ENCODE data around the gene BST2. TPM values are rescaled to one million over a fixed set of nuclear protein-coding genes. Genes with fewer than 3 reads are reported as not detected.

BST2 gene
- total RNA-seq, 4 donors from 2014 or later, result 14.1 to 83.0 (median 24.7) TPM

DNA sequence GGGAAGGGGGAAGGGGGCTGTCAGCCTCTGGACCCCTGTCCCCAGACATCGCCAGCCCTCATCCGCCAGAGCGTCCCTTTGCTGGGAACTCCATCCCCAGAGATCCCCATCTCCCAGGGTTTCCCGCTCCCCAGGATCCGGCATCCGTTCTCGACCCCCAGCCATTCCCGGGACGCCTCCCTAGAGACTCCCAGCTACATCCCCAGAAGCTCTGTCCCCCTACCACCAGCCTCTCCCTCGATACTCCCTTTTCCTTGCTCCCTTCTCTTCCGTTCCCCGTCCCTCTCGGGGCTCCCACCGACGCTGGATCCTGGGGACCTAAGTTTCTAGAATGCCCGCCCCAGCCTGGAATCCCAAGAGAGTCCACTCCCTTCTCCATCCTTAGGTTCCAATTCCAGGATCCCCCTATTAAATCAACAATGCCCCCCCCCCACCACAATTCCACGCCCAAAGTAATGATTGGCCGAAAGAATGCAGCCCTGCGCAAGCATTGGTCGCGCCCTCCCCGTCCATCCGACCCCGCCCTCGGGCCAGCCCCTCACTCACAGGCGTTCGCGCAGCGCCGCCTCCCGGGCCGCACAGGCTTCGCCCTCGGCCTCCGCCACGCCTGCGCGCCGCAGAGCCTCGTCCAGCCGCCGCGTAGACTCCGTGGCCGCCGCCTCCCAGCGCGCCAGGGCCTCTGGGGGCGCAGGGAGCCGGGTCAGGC, 14.6 kb downstream of the BST2 start:
- Histone ChIP-seq H3K36me3 (no peaks in the 10 kb centered on the region), H3K9me3 (no peaks in the 10 kb centered on the region), H3K4me1 (peaks cover 0 to 12% of the 10 kb centered on the region in 2 donors), H3K4me3 (replicated peaks in 1 of 3) (peak overlapping the region in 1 of 3 donors; percentile 32), H3K27ac (no peak overlapping the region), H3K27me3 (peaks cover 3% of the 10 kb centered on the region)
- peak; percentile 73 to 81 for DNase-seq
- 1 to 3% methylated on average over 37 to 46 of the region's 50 CpGs for WGBS, 2 donors
- TF ChIP-seq POLR2A (IDR thresholded peaks at IDR 0.05), result no peak
- TF ChIP-seq, protein P1, sequence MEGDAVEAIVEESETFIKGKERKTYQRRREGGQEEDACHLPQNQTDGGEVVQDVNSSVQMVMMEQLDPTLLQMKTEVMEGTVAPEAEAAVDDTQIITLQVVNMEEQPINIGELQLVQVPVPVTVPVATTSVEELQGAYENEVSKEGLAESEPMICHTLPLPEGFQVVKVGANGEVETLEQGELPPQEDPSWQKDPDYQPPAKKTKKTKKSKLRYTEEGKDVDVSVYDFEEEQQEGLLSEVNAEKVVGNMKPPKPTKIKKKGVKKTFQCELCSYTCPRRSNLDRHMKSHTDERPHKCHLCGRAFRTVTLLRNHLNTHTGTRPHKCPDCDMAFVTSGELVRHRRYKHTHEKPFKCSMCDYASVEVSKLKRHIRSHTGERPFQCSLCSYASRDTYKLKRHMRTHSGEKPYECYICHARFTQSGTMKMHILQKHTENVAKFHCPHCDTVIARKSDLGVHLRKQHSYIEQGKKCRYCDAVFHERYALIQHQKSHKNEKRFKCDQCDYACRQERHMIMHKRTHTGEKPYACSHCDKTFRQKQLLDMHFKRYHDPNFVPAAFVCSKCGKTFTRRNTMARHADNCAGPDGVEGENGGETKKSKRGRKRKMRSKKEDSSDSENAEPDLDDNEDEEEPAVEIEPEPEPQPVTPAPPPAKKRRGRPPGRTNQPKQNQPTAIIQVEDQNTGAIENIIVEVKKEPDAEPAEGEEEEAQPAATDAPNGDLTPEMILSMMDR (IDR thresholded peaks at IDR 0.05), result peak in 4 of 6 experiments; percentile 19 to 69 (median 64)
- intact Hi-C loops (cut with DNase I), result loop anchor here (10.0 kb wide), 1 partner anchor 74 kb away; the partner anchor contains the start of gene NXNL1

DNA sequence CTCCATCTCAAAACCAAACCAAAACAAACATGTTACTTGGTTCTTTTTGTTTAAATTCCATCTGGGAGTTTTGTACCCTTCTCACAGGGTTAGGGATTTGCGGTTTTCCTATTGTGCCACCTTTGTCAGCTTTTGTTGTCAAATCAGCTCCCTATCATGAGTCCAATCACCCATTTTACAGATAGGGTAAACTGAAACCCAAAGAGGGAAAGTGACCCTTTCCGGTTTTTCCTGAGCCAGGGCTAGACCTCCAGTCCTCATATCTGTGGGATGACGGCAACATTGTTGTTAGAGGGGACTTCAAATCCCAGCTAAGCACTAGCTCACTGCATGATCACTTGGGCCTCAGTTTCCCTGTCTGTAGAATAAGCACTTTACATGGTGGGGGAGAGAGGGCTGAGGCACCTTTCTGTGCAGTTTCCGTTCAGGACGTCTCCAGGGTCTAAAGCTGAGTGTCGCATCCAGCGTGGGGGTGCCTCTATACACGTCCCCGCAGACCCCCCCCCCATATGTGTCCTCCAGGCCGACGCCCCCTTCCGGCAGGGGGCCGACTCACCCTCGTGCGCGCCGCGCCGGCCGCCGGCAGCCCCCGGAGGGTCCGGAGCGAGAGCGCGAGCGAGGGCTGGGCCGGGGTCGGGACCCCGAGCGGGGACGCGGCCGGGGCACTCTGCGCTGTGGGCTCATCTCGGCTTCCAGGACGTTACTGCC, 15.3 kb downstream of the BST2 start:
- DNase-seq, result no peak
- peaks cover 0 to 12% of the 10 kb centered on the region in 2 donors for H3K4me1 ChIP-seq
- H3K27ac ChIP-seq, result no peak overlapping the region
- no peaks in the 10 kb centered on the region for H3K9me3 ChIP-seq
- H3K4me3 ChIP-seq (replicated peaks in 1 of 3), result peak overlapping the region in 1 of 3 donors; percentile 32
- peaks cover 3% of the 10 kb centered on the region for H3K27me3 ChIP-seq
- intact Hi-C loops (cut with DNase I), result loop anchor here (5.0 to 10.0 kb wide), 3 partner anchors 43 to 98 kb away; partner anchors contain the start of gene NXNL1
- no peak for TF ChIP-seq POLR2A (IDR thresholded peaks at IDR 0.05)
- TF ChIP-seq, protein P1 (IDR thresholded peaks at IDR 0.05), result no peak
- no peaks in the 10 kb centered on the region for H3K36me3 ChIP-seq
- 44 to 67% methylated on average over 3 to 5 of the region's 37 CpGs for WGBS, 2 donors

DNA sequence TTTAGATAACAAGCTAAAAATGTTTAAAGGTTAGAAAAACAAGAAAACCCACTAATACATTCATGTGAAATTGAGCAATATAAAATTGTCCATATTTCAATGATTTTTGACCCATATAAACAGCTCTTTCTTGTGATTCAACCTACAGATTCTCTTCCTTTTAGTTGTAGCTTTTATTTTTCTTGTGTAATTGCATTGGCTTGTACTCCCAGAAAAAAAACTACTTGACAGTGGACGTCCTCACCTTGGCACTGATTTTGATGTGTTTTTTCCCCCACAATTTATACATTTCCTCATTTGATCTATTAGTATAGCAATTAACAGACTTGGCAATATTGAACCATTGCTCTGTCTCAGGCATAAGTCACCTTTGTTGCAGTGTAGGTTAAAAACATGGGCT, 16.1 kb downstream of the BST2 start:
- Histone ChIP-seq H3K9me3 (no peaks in the 10 kb centered on the region), H3K36me3 (no peaks in the 10 kb centered on the region), H3K27ac (no peak overlapping the region), H3K4me1 (peaks cover 0 to 12% of the 10 kb centered on the region in 2 donors), H3K27me3 (peaks cover 3% of the 10 kb centered on the region), H3K4me3 (replicated peaks in 1 of 3) (no peak overlapping the region)
- DNase-seq, result no peak
- intact Hi-C loops (cut with DNase I), result loop anchor here (5.0 kb wide), 2 partner anchors 42 to 97 kb away; no protein-coding TSS in a partner anchor
- TF ChIP-seq, protein P1 (IDR thresholded peaks at IDR 0.05), result no peak
- no peak for TF ChIP-seq POLR2A (IDR thresholded peaks at IDR 0.05)
- WGBS, 2 donors, result 40 to 57% methylated on average over 1 of the region's 1 CpG

DNA sequence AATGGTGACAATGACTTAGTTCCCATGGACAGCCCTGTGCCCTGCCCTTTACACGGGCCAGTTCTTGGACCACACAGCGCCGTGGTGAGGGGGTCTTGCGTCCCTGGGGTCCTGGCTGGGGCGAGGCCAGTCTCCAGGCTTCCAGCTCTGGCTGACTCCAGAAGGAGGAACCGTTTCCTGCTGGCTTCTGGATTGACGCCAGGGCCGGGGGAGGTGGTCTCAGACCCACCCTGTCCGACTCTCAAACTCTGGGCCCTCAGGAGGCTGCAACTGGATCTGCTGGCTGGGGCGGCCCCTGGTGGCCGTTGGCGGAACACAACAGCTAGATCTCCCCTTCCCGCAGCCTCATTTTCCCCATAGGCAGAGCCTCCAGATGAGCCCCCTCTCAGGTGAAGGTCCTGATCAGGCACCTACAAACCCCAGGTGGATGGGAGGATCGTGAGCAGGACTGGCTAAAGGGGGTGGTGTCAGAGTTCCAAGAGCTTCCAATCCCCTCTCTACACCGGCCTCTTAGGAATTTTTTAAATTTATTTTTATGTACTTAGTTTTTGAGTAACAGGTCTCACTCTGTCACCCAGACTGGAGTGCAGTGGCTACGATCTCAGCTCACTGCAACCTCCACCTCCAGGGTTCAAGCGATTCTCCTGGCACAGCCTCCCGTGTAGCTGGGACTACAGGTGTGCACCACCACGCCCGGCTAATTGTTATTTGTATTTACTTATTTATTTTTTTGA, 19.4 kb downstream of the BST2 start:
- Histone ChIP-seq H3K36me3 (no peaks in the 10 kb centered on the region), H3K9me3 (no peaks in the 10 kb centered on the region), H3K27ac (no peak overlapping the region), H3K27me3 (no peaks in the 10 kb centered on the region), H3K4me1 (peaks cover 0 to 9% of the 10 kb centered on the region in 2 donors), H3K4me3 (replicated peaks in 1 of 3) (no peak overlapping the region)
- WGBS, 2 donors, result 36% methylated on average over 14 to 19 of the region's 20 CpGs
- no peak for TF ChIP-seq POLR2A (IDR thresholded peaks at IDR 0.05)
- TF ChIP-seq, protein P1 (IDR thresholded peaks at IDR 0.05), result peak; percentile 68 to 91 (median 78)
- peak; percentile 43 to 49 for DNase-seq
- intact Hi-C loops (cut with DNase I), result loop anchor here (5.0 kb wide), 2 partner anchors 39 to 94 kb away; no protein-coding TSS in a partner anchor
